A673 (cell line): ENCODE measurements around the gene FGR.

Experiments used
- CTCF ChIP-seq: fragments of 300-800, 200-600 bp; sonication (generic); conservative IDR thresholded peaks from 2 replicates; pipeline ENCODE4 v1.5.1; 2017; ENCODE audit warnings: low read depth, mild to moderate bottlenecking, antibody characterized with exemption, low read length, moderate library complexity, mixed read lengths
- EZH2 ChIP-seq: fragments of 200-600 bp; sonication (generic); IDR thresholded peaks from 2 replicates; pipeline ENCODE4 v1.6.1; 2017; ENCODE audit warnings: borderline replicate concordance, low read depth, mild to moderate bottlenecking, mixed read lengths, antibody characterized with exemption, low read length; ENCODE audit not compliant: poor library complexity, severe bottlenecking

GRCh38 chr1:27596986-27597385 is 38.0 kb downstream of the FGR start:
- TF ChIP-seq CTCF (no peak), EZH2 (no peak)
